Suprapubic skin (tissue), 4 donors: ENCODE results near the gene SLC25A6. TPM values are rescaled to one million over a fixed set of nuclear protein-coding genes. Genes with fewer than 3 reads are reported as not detected.

Source experiments
- DNase-seq, 2 donors: peaks; one replicate each; pipeline ENCODE4 v3.0.0-alpha.2; 2019; ENCODE audit warnings: low spot score in 2 of 2
- H3K27ac ChIP-seq: fragments of 200-600 bp; sonication (generic); one replicate; pipeline ENCODE4 v1.5.1; 2019
- H3K27me3 ChIP-seq: fragments of 200-600 bp; sonication (generic); one replicate; pipeline ENCODE4 v1.5.1; 2019
- H3K36me3 ChIP-seq: fragments of 200-600 bp; sonication (generic); one replicate; pipeline ENCODE4 v1.5.1; 2019
- H3K4me1 ChIP-seq: fragments of 200-600 bp; sonication (generic); one replicate; pipeline ENCODE4 v1.5.1; 2019
- H3K4me3 ChIP-seq: fragments of 200-600 bp; sonication (generic); one replicate; pipeline ENCODE4 v1.5.1; 2019; ENCODE audit warnings: mild to moderate bottlenecking
- H3K9me3 ChIP-seq: fragments of 200-600 bp; sonication (generic); one replicate; pipeline ENCODE4 v1.5.1; 2019
- EP300 ChIP-seq: sonication (generic); formaldehyde crosslinking; IDR thresholded peaks from one replicate; pipeline ENCODE4 v1.6.1; 2017; ENCODE audit warnings: antibody characterized with exemption
- POLR2A ChIP-seq, 2 donors: fragments of 450-650 bp; IDR thresholded peaks; one replicate each; pipeline ENCODE4 v1.6.1; 2017; ENCODE audit warnings: antibody characterized with exemption in 2 of 2, mild to moderate bottlenecking in 2 of 2, moderate library complexity in 2 of 2
- POLR2AphosphoS5 ChIP-seq, 3 donors: sonication (generic); formaldehyde crosslinking; IDR thresholded peaks; one replicate each; pipeline ENCODE4 v1.6.1; 2017; ENCODE audit warnings: antibody characterized with exemption in 3 of 3
- whole genome bisulfite sequencing: methylation state at CpG from one replicate; pipeline ENCODE4 v1.1.5; 2018; 5-methylcytosine and 5-hydroxymethylcytosine counted together
- total RNA-seq, 4 donors: library from RNA; depleted of rRNA; stranded (reverse); fragments of >200 nt; gene quantifications; one replicate each; pipeline ENCODE4 v1.1.0, GENCODE V29; 2016
- TF ChIP-seq, protein P1 (sequence below), 2 donors: fragments of 200-600 bp in 1 of 2; fragments of 450-650 bp in 1 of 2; sonication (generic) in 1 of 2; IDR thresholded peaks; one replicate each; pipeline ENCODE4 v1.5.1; 2016 to 2019; ENCODE audit warnings: antibody characterized with exemption in 2 of 2, mild to moderate bottlenecking in 1 of 2, moderate library complexity in 1 of 2

SLC25A6 gene
- total RNA-seq, 4 donors from 2014 or later = 250 to 408 (median 336) TPM

DNA sequence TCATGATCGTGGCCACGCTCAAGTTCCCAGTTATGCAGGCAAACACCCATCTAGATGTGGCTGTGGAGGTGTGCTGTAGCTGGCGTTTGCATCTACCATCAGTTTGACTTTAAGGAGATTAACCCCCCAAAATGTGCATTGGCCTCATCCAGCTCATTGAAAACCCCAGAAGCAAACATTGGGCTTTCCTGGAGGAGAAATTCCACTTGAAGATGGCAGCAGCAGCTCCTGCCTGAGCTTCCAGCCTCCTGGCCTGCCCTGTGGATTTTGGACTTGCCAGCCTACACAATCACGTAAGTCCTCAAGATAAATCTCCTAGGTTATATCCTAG is 30.2 kb upstream of the SLC25A6 start:
- Histone ChIP-seq H3K4me1 (no peaks in the 10 kb centered on the region), H3K27ac (no peak overlapping the region), H3K4me3 (no peak overlapping the region), H3K9me3 (no peaks in the 10 kb centered on the region), H3K36me3 (peaks cover 63% of the 10 kb centered on the region), H3K27me3 (no peaks in the 10 kb centered on the region)
- 91% methylated on average over 4 of the region's 4 CpGs for WGBS
- TF ChIP-seq EP300 = no peak
- TF ChIP-seq POLR2A (IDR thresholded peaks at IDR 0.05) = no peak
- no peak for TF ChIP-seq POLR2AphosphoS5 (IDR thresholded peaks at IDR 0.05)
- TF ChIP-seq, protein P1, sequence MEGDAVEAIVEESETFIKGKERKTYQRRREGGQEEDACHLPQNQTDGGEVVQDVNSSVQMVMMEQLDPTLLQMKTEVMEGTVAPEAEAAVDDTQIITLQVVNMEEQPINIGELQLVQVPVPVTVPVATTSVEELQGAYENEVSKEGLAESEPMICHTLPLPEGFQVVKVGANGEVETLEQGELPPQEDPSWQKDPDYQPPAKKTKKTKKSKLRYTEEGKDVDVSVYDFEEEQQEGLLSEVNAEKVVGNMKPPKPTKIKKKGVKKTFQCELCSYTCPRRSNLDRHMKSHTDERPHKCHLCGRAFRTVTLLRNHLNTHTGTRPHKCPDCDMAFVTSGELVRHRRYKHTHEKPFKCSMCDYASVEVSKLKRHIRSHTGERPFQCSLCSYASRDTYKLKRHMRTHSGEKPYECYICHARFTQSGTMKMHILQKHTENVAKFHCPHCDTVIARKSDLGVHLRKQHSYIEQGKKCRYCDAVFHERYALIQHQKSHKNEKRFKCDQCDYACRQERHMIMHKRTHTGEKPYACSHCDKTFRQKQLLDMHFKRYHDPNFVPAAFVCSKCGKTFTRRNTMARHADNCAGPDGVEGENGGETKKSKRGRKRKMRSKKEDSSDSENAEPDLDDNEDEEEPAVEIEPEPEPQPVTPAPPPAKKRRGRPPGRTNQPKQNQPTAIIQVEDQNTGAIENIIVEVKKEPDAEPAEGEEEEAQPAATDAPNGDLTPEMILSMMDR (IDR thresholded peaks at IDR 0.05) = no peak
- DNase-seq = no peak

GRCh38 chrX:1421433-1422134 is 29.7 kb upstream of the SLC25A6 start:
- no peaks in the 10 kb centered on the region for H3K4me1 ChIP-seq
- peaks cover 65% of the 10 kb centered on the region for H3K36me3 ChIP-seq
- no peak overlapping the region for H3K27ac ChIP-seq
- no peaks in the 10 kb centered on the region for H3K9me3 ChIP-seq
- no peak overlapping the region for H3K4me3 ChIP-seq
- DNase-seq = peak; percentile 24 to 34
- no peaks in the 10 kb centered on the region for H3K27me3 ChIP-seq
- TF ChIP-seq POLR2AphosphoS5 (IDR thresholded peaks at IDR 0.05) (no peak), EP300 (no peak), POLR2A (IDR thresholded peaks at IDR 0.05) (no peak)
- TF ChIP-seq, protein P1 (IDR thresholded peaks at IDR 0.05) = no peak
- WGBS = 96% methylated on average over 19 of the region's 19 CpGs

GRCh38 chrX:1420371-1420770 is 28.5 kb upstream of the SLC25A6 start:
- TF ChIP-seq EP300 (no peak), POLR2AphosphoS5 (IDR thresholded peaks at IDR 0.05) (no peak), POLR2A (IDR thresholded peaks at IDR 0.05) (no peak)
- TF ChIP-seq, protein P1 (IDR thresholded peaks at IDR 0.05) = no peak
- H3K27me3 ChIP-seq = no peaks in the 10 kb centered on the region
- H3K4me1 ChIP-seq = no peaks in the 10 kb centered on the region
- H3K27ac ChIP-seq = no peak overlapping the region
- peak; percentile 55 to 71 for DNase-seq
- WGBS = 81% methylated on average over 14 of the region's 14 CpGs
- H3K9me3 ChIP-seq = no peaks in the 10 kb centered on the region
- no peak overlapping the region for H3K4me3 ChIP-seq
- peaks cover 68% of the 10 kb centered on the region for H3K36me3 ChIP-seq

- DNase-seq = peak; percentile 39 to 61
- 87% methylated on average over 16 of the region's 19 CpGs for WGBS
Measured at GRCh38 chrX:1419545-1420355, 27.8 kb upstream of the SLC25A6 start.

More at GRCh38 chrX:1419545-1420355, 27.8 kb upstream of the SLC25A6 start:
- Histone ChIP-seq H3K4me3 (no peak overlapping the region), H3K27me3 (no peaks in the 10 kb centered on the region), H3K4me1 (no peaks in the 10 kb centered on the region), H3K27ac (no peak overlapping the region), H3K9me3 (no peaks in the 10 kb centered on the region), H3K36me3 (peaks cover 65% of the 10 kb centered on the region)
- TF ChIP-seq EP300 (no peak), POLR2A (IDR thresholded peaks at IDR 0.05) (no peak), POLR2AphosphoS5 (IDR thresholded peaks at IDR 0.05) (no peak)
- TF ChIP-seq, protein P1 (IDR thresholded peaks at IDR 0.05) = no peak
